GM11168 (cell line): ENCODE measurements around the gene IL17RA.

Experiments used
- in situ Hi-C: fragments of 300-500 bp; cut with MboI; formaldehyde crosslinking; loops from one replicate; pipeline ENCODE4 v1.12.0; 2022; ENCODE audit warnings: low sequenced_read_pairs; ENCODE audit not compliant: unreplicated experiment

IL17RA gene

DNA sequence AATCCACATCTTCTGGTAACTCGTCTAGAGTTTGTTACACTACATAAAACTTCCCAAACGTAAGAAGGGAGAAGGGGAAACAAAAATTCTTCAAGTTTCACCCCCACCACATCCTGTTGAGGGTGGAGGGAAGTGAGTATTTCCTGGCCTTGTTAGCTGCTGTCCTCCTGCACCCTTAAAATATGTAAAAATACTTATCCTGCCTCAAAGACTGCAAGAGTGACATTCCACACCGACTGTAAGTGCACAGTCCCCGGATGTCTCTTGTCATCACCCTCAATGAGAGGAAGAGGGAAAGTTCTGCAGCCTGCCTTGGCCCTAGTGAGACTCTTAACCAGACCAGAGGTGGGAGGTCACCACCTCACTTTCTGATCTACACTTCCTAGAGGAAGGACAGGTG lies 33.1 kb downstream of the IL17RA start:
- in situ Hi-C loops, result no loop called here

DNA sequence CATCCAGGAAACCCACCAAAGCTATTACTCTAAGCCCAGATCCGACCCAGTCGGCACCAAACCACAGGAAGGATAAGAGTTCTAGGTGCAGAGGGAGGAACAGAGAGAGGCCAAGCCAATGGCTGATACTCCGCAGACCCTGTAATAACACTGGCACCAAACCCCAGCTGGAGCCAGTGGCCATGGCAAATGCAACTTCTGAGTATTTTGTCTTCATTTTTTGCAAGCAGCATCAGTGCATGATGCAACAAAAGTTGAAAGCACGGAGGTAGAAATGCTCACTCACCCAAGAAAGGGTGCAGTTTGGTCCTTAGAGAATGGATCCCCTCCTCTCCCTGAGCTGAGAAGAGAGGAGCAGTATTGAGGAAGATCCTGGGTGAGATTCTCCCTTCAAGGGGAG lies 33.5 kb downstream of the IL17RA start:
- in situ Hi-C loops, result no loop called here

DNA sequence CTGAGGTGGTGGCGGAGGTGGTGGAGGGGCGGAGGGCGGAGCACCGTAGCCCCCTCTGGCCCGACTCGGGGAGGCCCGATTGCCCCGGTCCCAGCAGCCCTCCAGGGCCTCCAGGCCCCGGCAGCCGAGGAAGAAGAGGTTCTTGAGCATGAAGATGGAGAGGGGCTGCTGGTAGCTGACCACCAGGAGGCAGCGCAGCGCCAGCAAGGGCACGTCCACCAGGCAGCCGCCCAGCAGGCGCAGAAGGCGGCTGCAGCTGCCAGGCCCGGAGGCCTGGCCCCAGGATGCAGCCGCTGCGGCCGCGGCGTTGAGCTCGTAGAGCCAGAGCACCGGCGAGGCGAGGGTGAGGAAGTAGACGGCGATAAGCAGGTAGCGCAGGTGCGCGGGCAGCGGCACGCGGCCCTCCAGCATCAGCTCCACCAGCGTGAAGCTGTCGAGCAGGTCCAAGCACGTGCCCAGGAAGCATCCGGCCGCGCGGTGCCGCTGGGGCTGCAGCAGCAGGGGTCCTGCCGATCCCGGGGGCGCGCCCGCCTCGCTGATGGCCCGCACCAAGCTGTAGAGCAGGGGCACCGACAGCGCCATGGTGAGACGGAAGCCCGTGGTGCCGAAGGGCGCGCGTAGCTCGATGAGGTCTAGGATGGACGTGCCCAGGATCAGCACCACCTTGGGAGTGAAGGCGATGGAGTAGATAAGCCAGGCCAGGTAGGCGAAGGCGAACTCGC lies 34.8 kb downstream of the IL17RA start:
- in situ Hi-C loops, result no loop called here

DNA sequence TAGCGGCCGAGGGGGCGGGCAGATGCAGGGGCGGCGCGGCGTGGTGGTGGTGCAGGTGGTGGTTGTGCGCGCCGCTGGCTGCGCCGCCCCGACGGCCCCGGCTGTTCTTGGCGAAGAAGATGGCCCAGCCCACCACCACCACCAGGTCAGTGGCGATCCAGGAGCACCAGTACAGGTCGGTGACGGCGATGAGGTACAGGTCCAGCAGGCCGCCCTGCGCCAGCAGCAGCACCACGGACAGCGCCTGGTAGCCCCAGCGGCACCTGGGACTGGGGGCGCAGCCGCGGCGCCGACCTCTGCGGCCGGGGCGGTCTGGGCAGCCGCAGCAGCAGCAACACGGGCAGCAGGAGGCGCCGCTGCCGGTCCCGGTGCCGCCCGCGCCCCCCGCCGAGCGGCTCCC lies 35.5 kb downstream of the IL17RA start:
- in situ Hi-C loops, result no loop called here

DNA sequence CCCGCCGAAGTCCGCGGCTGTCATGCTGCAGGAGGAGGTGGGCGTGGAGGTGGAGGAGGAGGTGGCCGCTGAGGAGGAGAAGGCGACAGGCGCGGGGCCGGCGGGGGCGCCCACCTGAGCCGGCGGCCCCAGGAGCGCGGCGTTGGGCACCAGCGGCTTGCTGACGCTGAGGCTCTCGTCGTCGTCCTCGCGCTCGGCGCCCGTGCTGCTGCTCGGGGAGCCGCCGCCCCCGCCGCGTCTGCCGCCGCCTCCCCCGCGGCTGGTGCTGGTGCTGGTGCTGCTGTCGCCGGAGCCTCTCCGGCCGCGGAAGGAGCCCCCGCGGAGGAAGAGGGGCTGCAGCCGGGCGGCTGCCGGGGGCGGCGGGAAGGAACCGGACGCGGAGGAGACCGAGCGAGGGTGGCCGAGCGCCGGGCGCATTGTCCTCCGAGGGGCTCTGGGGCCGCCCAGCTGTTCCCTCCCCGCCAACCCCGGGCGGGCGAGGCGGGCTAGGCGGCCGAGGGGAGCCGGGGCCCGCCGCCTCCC lies 36.0 kb downstream of the IL17RA start:
- in situ Hi-C loops, result no loop called here

DNA sequence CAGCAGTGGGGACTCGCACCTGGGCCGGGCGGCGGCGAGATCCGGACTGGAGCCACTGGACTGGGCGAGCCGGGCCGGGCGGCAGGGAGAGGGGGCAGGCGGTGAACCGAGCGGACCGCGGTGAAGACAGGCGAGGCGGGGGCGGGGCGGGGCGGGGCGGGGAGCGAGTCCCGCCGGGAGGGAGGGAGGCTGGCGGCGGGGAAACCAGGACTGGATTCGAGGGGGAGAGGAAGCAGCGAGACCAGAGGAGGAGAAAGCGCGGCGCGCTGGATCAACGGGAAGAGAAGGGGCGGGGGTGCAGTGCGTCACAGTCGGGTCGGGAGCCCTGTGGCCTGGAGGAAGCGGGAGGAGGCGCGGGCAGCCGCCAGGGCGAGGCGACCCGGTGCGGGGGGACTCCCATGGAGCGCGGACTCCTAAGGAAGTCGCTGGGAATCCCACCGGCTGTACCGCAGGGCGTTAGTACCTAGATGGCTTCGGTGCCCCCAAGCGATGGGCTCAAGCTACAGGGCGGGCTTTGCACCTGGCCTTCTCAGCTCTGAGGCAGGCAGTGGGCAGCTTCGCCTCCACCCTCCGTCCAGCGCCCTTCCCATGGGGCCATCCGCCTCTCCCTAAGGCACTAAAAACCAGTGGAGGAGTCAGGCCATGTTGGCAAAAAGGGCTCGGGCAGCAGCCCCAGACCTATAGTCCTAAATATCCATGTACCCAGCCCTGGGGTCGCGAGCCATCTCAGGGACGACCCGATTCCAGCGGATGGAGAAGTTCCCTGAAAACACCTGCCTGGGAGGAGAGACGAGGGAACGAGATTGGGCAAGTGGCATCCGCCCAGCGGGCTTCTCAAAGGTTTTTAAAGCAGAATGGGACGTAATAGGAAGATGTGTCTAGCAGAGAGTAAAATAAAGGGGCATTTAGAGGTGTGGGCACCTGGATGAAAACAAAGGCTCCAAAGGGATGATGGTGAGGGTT lies 36.7 kb downstream of the IL17RA start, which contains the start of gene TMEM121B:
Gene TMEM121B, minus strand, starts transcription at position 128 of the 963 bp plus-strand sequence. CDS start 233 bp downstream, outside the sequence.
- in situ Hi-C loops, result no loop called here

DNA sequence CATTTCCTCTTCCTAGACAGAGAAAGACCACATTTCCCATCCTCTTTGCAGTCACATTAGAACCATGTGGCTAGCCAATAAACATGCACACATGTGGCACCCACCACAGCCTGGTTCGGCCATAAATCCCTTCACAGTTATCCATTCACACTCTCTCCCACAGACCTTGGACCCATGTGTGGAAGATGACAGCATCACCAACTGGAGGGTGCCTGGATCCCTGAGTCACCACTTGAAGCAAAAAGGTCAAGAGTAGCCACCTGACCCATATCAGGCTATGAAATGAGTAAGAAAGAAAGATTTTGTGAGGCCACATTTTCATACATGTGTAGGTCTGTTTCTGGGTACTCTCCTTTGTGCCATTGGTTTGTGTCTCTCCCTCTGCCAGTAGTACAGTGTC lies 45.4 kb downstream of the IL17RA start:
- in situ Hi-C loops, result no loop called here

DNA sequence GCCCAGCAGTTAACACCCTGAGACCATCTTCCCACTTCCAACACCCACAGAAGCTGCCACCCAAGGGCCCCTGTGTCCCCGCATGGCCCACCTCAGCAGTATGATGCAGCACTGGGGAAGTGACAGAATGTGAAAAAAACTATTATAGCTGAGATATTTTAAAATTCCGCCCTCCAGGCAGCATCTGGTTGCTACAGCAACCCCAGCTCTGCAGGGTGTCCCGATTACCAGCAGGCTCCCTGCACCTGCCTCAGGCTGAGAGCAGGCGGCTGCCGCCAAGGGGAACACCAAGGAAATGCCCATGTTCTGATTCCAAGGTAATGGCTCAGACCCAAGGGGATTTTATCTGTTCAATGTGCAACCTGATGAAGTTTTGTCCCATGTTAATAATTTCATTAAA lies 46.9 kb downstream of the IL17RA start:
- in situ Hi-C loops, result no loop called here

DNA sequence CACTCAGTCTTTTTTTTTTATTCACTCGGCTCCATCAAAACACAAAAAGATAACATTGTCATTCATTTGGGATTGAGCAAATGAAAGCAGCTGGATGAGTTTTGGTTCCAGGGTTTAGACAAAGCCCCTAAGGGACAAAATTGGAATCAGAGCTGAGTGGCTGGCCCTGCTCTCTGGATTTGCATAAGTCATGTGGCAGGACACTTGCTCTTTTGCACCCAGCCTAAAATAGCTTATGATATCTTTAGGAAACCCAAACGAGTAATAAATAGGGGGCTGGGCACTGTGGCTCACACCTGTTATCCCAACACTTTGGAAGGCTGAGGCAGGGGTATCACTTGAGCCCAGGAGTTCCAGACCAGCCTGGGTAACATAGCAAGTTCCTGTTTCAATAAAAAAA lies 47.3 kb downstream of the IL17RA start:
- in situ Hi-C loops, result no loop called here

DNA sequence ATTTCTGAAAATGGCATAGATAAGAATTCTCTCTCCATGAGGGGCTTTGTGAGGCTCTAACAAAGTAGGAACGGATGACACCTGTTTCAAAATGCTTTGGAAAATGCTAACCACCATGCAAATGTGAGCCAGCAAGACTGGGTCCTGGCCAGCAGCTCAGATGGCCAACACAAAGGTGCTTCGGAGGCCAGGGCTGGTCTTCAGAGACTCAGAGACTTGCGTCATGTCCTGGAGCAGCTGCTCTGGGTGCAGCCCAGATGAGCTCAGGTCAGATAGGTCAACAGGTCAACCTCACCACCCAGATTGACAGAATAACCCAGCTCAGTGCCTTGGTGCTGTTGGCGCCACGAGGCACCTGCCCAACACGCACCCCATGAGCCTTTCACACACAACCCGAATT lies 48.3 kb downstream of the IL17RA start:
- in situ Hi-C loops, result no loop called here

DNA sequence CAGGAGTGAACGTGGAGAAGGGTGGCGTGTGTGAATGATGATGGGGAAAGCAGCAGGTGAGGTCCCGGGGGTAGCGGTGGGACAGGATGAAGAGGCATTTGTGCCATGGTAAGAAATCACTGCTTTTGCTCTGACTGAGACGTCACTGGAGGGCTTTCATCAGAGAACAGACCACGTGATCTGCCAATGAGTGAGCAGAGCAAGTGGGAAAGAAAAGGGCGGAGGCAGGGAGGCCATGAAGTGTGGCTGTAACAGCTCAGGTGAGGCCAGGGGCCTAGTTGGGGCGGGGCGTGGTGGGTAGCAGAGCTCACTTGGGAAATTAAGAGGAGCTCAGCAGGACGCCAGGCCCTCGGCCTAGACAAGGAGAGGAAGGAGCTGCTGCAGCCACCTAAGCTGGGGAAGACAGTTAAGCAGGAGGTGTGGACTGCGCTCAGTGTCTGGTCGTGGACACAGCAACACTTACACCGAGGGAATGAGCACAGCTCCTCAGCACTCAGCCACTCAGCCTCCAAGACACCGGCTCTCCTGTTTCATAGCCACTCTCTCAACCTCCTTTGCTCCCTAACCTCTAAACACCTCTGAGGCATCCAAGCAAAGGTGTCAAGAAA lies 50.5 kb downstream of the IL17RA start:
- in situ Hi-C loops, result no loop called here

DNA sequence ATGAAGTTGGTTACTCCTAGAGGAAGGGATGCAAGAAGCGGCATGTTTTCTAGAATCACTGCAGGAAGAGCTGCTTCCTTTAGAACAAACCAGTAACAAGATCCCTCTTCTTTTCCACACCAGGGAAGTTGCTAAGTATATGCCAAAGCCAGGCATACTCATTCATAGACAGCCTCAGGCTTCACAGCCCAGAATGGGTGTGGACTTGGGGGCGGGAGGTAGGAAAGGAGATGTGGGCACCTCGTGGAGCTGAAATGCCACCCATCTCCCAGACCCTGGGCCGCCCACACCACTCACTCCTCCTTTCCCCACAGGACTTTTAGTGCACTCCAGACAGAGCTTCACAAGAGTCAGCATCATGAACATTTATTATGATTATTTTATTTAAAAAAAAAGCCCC lies 52.4 kb downstream of the IL17RA start:
- in situ Hi-C loops, result no loop called here

DNA sequence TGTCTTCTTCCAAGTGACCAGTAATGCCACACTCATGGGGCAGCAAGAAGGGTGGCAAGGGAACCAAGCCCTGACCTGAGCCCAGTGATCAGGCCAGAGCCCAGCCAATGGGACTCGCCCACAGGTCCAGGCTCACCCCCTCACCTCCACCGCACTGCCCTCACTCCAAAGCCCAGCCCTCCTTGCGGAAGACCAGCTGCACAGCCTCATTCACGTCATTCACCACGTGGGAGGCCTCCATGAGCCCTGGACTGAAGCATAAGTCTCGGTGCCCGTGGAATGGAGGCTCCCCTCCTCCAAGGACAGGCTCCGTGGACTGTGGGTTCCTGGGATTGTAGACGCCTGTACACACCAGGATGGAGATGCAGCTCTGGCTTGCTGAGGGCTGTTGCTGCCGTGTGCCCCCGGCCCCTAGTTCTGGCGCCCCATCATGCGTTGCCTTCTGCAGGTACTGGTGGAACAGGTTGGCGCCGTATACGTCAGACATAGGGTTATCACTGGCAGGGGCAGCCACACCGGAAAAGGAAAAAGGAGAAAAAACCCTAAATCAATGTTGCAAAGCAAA lies 53.1 kb downstream of the IL17RA start:
- in situ Hi-C loops, result no loop called here

DNA sequence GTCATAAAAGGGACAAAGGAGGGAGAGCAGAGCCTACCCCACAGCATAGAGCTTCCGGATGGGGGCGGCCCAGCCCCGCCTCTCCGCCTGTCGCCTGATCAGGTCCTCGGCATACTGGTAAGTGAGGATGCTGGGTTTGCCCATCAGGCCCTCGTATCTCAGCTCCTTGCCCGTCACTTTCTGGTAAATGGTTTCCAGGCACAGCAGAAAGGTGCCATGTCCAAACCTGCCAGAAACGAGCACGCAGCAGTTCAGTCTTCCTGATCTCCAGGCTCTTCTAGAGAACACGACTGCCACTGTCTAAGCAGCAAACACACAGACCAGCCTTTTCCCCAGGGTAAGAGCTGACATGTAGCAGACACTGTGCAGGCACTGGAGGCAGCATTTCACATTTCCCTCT lies 53.7 kb downstream of the IL17RA start:
- in situ Hi-C loops, result no loop called here

DNA sequence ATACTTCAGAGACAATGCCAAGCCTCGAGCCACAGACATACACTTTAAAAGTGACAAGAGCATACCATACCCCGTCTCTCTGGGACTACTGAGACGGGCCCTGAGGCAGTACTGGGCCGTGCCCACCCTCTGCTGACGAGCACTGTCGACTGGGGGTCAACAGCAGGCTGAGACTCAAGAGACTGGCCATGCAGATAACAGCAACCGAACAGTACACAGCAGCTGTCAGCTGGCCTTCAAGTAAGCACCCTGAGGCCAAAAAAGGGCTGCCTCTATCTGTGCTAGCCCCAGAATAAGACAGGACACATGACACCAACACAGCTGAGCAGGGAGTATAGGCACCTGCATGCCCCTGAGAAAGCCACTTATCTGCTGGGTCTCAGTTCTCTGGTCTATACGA lies 55.2 kb downstream of the IL17RA start:
- in situ Hi-C loops, result no loop called here

DNA sequence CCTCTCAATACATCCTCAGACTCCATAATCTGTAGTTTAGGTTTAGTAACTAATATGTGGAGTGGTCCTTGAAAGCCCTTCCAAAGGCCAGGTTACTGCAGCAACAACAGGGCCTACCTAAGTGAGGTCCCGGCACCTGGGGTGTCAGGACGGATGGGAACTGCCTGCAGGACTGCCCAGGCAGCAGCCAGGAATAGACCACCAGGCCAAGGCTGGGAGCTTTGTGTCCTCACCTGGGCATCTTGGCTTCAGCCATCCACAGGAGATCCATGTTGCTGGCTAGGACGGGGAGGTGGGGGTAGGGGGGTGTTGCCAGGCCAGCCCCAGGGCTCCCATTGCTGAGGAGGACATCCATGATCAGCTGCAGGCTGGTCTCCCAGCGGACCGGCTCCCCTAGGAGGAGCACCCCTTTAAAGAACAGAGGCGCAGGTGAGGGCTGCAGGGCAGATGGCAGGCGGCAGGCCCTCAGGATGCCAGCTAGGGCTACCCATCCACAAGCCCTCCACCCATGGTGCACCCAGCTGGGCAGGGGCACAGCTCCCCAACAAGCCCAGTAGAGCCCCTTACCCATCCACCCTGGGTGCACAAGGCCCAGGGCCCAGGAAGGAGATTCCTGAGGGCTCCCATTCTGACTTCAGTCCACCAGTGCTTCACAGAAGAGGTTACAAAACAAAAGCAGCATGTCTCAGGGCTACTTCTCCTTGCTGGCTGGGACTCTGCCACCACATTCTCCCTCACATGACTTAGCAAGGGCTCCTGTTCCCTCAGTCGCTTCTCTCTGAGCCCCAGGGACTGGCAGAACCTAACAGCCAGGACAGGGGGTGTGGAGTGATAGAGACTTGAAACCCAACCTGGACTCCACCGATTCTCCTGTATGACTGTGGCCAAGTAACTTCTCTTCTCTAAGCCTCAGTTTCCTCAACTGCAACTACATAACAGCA lies 56.3 kb downstream of the IL17RA start:
- in situ Hi-C loops, result no loop called here

DNA sequence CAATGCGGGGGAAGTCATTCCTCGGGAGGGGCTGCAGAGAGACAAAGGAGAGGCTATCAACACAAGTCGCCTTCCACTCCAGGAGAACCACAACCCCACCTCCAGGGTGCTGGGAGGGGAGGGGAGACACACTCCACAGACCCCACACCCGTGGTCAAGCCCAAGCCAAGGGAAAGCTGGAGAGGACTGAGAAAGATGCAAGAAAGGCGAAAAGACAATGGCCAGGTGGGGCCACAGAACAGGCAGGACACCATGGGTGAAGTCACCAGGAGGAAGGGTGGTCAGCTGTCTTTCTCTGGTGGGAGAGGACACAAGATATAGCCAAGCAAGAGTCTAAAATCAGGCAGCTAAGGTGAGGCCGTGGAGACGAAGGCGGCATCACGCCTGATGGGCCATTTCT lies 58.3 kb downstream of the IL17RA start:
- in situ Hi-C loops, result no loop called here

DNA sequence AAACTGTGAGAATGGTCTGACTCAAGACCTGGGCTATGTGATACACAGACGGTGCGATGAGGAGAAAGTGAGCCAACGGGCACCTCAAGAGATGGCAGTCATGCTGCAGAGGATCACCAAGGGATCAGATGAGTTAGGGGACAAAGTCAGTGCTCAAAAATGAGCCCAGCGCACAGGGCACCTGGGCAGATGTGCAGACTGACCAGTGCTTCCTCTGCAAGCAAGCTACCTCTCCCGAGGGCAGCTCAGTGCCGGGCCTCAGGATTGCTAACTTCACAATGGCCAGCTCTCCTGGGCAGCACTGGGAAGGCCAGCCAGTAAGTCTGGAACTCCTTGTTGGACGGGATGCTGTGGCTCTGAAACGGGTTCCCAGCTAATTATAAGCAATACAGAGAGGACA lies 59.0 kb downstream of the IL17RA start:
- in situ Hi-C loops, result no loop called here

DNA sequence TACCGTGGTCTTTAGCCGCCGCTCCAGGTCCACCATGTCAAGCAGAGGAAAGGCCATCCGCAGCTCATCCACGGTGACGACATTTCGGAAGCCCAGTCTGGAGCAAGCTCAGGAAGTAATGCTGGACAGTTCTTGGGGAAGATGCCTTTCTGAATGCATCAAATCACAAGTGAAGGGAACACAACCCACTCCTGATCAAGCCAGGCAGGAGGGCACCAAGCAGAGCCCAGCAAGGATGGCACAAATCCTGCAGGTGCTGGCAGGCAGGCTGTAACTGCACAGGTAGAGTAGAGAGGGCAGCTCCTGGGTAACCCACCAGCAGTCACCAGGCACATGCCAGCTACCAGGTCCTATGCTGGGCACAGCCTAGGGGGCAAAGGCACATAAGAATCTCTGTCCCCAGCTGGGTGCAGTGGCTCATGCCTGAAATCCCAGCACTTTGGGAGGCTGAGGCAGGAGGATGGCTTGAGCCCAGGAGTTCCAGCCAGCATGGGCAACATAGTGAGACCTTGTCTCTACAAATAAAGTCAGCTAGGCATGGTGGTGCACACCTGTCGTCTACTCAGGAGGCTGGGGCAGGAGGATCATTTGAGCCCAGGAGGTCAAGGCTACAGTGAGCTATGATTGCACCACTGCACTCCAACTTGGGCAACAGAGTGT lies 60.4 kb downstream of the IL17RA start:
- in situ Hi-C loops, result no loop called here
